ENCODE measurements around the gene TAGLN. TPM values are rescaled to one million over a fixed set of nuclear protein-coding genes. Genes with fewer than 3 reads are reported as not detected.
A peak's percentile ranks its signal among the peaks of the same experiment; 100 is the strongest.

The TAGLN gene
- total and polyA plus RNA-seq, 9 of the 15 experiments (the other 6 are each of a cell fraction or from before 2014, with no cell fraction given): 0.21 to 4.9 (median 1.1) TPM

- Histone ChIP-seq H3K9me1 (ENCODE audit: control insufficient read depth, insufficient read depth, low read length) (no peaks in the 10 kb centered on the region), H4K20me1 (replicated peaks; ENCODE audit: control insufficient read depth, insufficient read depth, low read length) (peaks cover 14% of the 10 kb centered on the region; the same call in 1 of the 2 replicates), H3K27me3 (ENCODE audit: control insufficient read depth in 2 of 2, insufficient read depth in 2 of 2, low read length in 2 of 2) (no peaks in the 10 kb centered on the region), H2AFZ (ENCODE audit: low read depth, low read length) (no peak overlapping the region), H3K4me1 (replicated peaks in 1 of 2; ENCODE audit: control insufficient read depth in 2 of 2, insufficient read depth in 2 of 2, low read length in 2 of 2) (peaks cover 28 to 34% of the 10 kb centered on the region in 2 experiments), H3K79me2 (ENCODE audit: control insufficient read depth, insufficient read depth, low read length) (no peaks in the 10 kb centered on the region), H3K9ac (ENCODE audit: insufficient read depth in 1 of 2, low read depth in 2 of 2, low read length in 2 of 2) (peak overlapping the region in 1 of 2 experiments; percentile 22; a peak in 1 of 4 replicates), H3K9me3 (replicated peaks; ENCODE audit: control insufficient read depth, insufficient read depth, low read depth, low read length) (no peaks in the 10 kb centered on the region), H3K27ac (ENCODE audit: extremely low read depth, low read depth, low read length) (peak overlapping the region; percentile 52; the same call in 2 of the 3 replicates), H3K36me3 (ENCODE audit: control insufficient read depth, insufficient read depth, low read length) (peaks cover 38% of the 10 kb centered on the region), H3K4me2 (ENCODE audit: insufficient read depth, low read length) (peak overlapping the region; percentile 50; the same call in 1 of the 2 replicates), H3K4me3 (no peak overlapping the region)
- CTCF ChIA-PET (ENCODE audit: low intra/inter-chr PET ratio): no interaction called here
- intact Hi-C loops (cut with micrococcal nuclease): no loop called here
- in situ Hi-C loops (cut with MboI): no loop called here
- WGBS (ENCODE audit: insufficient coverage, low coverage, missing lambda C conversion rate): 32% methylated on average over 14 of the region's 14 CpGs
- BruUV-seq (replicated peaks): no TSS peak
- FAIRE-seq (peak; percentile 92), ATAC-seq (peak; percentile 69), DNase-seq (ENCODE audit: extremely low read depth in 1 of 4, low spot score in 3 of 4) (peak in 2 of 4 experiments; percentile 67 to 82)
- POLR2A ChIA-PET: interaction anchor here (0.7 to 3.8 kb wide), 10 partner anchors 8 to 337 kb away, joined by 3 to 27 read pairs (median 6); partner anchors contain the start of gene PAFAH1B2
- TF ChIP-seq STAT5A (IDR thresholded peaks at IDR 0.05; ENCODE audit: borderline replicate concordance, low read length) (peak; percentile 63), ARID1B (IDR thresholded peaks at IDR 0.05) (peak; percentile 71), BHLHE40 (IDR thresholded peaks at IDR 0.05; ENCODE audit: low read length) (peak; percentile 77), ATF7 (IDR thresholded peaks at IDR 0.05) (peak; percentile 74), MYC (IDR thresholded peaks at IDR 0.05; ENCODE audit: low read depth, low read length) (peak; percentile 73), MYC (CRISPR knock-in tag; IDR thresholded peaks at IDR 0.05; ENCODE audit: borderline replicate concordance, low read depth) (no peak), E2F1 (CRISPR knock-in tag; IDR thresholded peaks at IDR 0.05) (no peak), USF2 (CRISPR knock-in tag; IDR thresholded peaks at IDR 0.05) (peak; percentile 92), PRDM10 (IDR thresholded peaks at IDR 0.05; ENCODE audit: partially characterized antibody) (peak; percentile 41), RCOR1 (IDR thresholded peaks at IDR 0.05; ENCODE audit: borderline replicate concordance in 1 of 2, low read depth in 2 of 2, low read length in 2 of 2) (peak in 1 of 2 experiments; percentile 99; a peak in 2 of 4 replicates), ZNF561 (CRISPR knock-in tag; conservative IDR thresholded peaks at IDR 0.05) (no peak), ETV5 (CRISPR knock-in tag; IDR thresholded peaks at IDR 0.05; ENCODE audit: low read depth) (no peak), MTF1 (CRISPR knock-in tag; IDR thresholded peaks at IDR 0.05; ENCODE audit: borderline replicate concordance) (no peak), TAL1 (IDR thresholded peaks at IDR 0.05) (0 out of 2 replicates have a peak, but pooled peaks have one; percentile 21), LEF1 (IDR thresholded peaks at IDR 0.05) (0 out of 2 replicates have a peak, but pooled peaks have one; percentile 42), ADNP (tag; IDR thresholded peaks at IDR 0.05) (no peak), TBP (optimal IDR thresholded peaks at IDR 0.05; ENCODE audit: low read depth, low read length) (peak; percentile 9), KDM1A (IDR thresholded peaks at IDR 0.05) (peak; percentile 96 to 97)
Observed at GRCh38 chr11:117172724-117173421, 26.3 kb upstream of the TAGLN start.

Data from K562 (cell line).